Measurements from ENCODE around the gene MMP25. TPM values are rescaled to one million over a fixed set of nuclear protein-coding genes. Genes with fewer than 3 reads are reported as not detected.
A peak's percentile ranks its signal among the peaks of the same experiment; 100 is the strongest.

MMP25 gene
- total RNA-seq, 1 experiment from 2014 or later: 0.67 TPM

DNA sequence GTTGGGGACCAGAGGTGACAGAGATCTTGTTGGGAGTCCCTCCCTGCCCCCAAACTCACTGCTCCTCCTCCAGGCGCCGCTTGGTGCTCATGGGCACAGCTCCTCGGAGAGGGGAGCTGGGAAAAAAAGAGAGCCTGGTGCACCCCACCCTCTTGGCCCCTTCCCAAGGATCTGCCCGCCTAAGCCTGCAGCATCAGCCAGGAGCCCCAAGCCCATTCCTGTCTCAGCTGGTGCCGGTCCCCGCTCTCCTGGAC, 23.0 kb upstream of the MMP25 start:
- BruUV-seq (replicated peaks): no TSS peak
- Histone ChIP-seq H3K9me3 (ENCODE audit: control insufficient read depth, insufficient read depth, low read depth, low read length) (no peaks in the 10 kb centered on the region), H3K36me3 (ENCODE audit: control insufficient read depth, insufficient read depth, low read length) (peaks cover 9% of the 10 kb centered on the region), H3K4me1 (ENCODE audit: control insufficient read depth, insufficient read depth, low read length) (peaks cover 16% of the 10 kb centered on the region), H3K27me3 (ENCODE audit: control insufficient read depth, insufficient read depth, low read length) (no peaks in the 10 kb centered on the region), H3K4me3 (ENCODE audit: low read depth in 2 of 2, low read length in 2 of 2) (peak overlapping the region; percentile 94 to 95), H3K27ac (ENCODE audit: low read length) (peak overlapping the region; percentile 99)
- intact Hi-C loops (cut with micrococcal nuclease; ENCODE audit: unreplicated experiment) (no loop called here), in situ Hi-C loops (cut with HindIII; ENCODE audit: low pct_unique_long_range_greater_than_20kb, low sequenced_read_pairs) (no loop called here)
- TF ChIP-seq POLR2AphosphoS5 (IDR thresholded peaks at IDR 0.05; ENCODE audit: low read depth, low read length) (peak; percentile 89), SIN3A (IDR thresholded peaks at IDR 0.05; ENCODE audit: borderline replicate concordance, insufficient read depth, low read depth, low read length) (peak; percentile 60; the same call in 1 of the 2 replicates), TCF7L2 (IDR thresholded peaks at IDR 0.05; ENCODE audit: low read depth, low read length) (no peak)
- TF ChIP-seq, protein P1, sequence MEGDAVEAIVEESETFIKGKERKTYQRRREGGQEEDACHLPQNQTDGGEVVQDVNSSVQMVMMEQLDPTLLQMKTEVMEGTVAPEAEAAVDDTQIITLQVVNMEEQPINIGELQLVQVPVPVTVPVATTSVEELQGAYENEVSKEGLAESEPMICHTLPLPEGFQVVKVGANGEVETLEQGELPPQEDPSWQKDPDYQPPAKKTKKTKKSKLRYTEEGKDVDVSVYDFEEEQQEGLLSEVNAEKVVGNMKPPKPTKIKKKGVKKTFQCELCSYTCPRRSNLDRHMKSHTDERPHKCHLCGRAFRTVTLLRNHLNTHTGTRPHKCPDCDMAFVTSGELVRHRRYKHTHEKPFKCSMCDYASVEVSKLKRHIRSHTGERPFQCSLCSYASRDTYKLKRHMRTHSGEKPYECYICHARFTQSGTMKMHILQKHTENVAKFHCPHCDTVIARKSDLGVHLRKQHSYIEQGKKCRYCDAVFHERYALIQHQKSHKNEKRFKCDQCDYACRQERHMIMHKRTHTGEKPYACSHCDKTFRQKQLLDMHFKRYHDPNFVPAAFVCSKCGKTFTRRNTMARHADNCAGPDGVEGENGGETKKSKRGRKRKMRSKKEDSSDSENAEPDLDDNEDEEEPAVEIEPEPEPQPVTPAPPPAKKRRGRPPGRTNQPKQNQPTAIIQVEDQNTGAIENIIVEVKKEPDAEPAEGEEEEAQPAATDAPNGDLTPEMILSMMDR (IDR thresholded peaks at IDR 0.05): no peak
- TF ChIP-seq, protein P2, sequence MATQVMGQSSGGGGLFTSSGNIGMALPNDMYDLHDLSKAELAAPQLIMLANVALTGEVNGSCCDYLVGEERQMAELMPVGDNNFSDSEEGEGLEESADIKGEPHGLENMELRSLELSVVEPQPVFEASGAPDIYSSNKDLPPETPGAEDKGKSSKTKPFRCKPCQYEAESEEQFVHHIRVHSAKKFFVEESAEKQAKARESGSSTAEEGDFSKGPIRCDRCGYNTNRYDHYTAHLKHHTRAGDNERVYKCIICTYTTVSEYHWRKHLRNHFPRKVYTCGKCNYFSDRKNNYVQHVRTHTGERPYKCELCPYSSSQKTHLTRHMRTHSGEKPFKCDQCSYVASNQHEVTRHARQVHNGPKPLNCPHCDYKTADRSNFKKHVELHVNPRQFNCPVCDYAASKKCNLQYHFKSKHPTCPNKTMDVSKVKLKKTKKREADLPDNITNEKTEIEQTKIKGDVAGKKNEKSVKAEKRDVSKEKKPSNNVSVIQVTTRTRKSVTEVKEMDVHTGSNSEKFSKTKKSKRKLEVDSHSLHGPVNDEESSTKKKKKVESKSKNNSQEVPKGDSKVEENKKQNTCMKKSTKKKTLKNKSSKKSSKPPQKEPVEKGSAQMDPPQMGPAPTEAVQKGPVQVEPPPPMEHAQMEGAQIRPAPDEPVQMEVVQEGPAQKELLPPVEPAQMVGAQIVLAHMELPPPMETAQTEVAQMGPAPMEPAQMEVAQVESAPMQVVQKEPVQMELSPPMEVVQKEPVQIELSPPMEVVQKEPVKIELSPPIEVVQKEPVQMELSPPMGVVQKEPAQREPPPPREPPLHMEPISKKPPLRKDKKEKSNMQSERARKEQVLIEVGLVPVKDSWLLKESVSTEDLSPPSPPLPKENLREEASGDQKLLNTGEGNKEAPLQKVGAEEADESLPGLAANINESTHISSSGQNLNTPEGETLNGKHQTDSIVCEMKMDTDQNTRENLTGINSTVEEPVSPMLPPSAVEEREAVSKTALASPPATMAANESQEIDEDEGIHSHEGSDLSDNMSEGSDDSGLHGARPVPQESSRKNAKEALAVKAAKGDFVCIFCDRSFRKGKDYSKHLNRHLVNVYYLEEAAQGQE (IDR thresholded peaks at IDR 0.05; ENCODE audit: insufficient read depth in 1 of 2, low read depth in 2 of 2, low read length in 1 of 2): no peak
- peak; percentile 46 for ATAC-seq
- ChIA-PET CTCF (interaction anchor here (0.7 to 1.2 kb wide), 3 partner anchors 8 to 20 kb away, joined by 3 to 5 read pairs (median 4); no protein-coding TSS in a partner anchor), POLR2A (interaction anchor here (0.6 kb wide), 2 partner anchors 32 to 1144 kb away, joined by 3 read pairs; no protein-coding TSS in a partner anchor)
- peak; percentile 87 for DNase-seq (ENCODE audit: low read depth, low spot score)

DNA sequence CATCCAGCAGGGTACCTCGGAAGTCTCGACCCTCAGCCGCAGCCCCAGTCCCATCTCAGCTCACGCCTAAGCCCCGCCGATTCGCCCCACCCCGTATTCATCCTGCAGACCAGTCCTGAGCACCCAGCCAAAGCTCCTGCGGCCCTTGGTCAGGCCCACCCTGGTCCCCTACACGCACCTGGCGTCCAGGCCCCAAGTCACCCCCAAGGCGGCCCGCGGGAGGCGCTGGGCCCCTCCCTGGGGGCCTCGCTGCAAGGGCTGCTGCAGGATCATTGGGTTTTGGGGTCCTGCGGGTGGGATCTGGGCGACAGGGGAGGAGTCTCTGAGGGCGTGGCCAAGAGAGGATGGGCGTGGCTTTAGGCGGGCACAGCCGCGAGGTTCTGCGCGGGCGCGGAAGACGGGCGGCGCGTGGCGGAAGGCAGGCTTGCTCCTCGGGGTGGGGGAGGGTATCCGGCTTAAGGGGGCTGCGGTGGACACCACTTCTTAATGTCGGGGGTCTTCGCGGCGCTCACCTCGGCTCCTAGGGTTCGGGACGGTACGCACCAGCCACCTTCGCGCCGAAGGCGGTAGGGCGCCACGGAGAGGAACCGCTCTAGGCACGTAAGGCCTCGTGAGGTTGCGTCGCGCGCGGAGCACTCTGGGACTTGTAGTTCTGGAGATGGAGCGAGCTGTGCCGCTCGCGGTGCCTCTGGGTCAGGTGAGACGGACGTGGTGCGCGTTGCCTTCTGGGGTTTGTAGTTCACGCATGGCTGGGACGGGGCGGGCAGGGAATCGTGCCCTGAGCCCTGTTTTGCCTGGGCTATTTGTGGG, 22.5 kb upstream of the MMP25 start, which contains the start of the genes HCFC1R1 and THOC6:
Gene HCFC1R1 (minus strand): TSS at position 274 of the 810 bp plus-strand sequence. CDS start 1 bp downstream, at position 273.
Gene THOC6 (plus strand): TSS at position 367 of the 810 bp plus-strand sequence. CDS start 292 bp downstream, at position 659.
- Histone ChIP-seq H3K27ac (ENCODE audit: low read length) (peak within 1 kb of the TSS; percentile 99), H3K4me1 (ENCODE audit: control insufficient read depth, insufficient read depth, low read length) (peaks cover 19% of the 10 kb centered on the region), H3K4me3 (ENCODE audit: low read depth in 2 of 2, low read length in 2 of 2) (peak within 1 kb of the TSS; percentile 94 to 95), H3K27me3 (ENCODE audit: control insufficient read depth, insufficient read depth, low read length) (no peaks in the 10 kb centered on the region), H3K9me3 (ENCODE audit: control insufficient read depth, insufficient read depth, low read depth, low read length) (no peaks in the 10 kb centered on the region), H3K36me3 (ENCODE audit: control insufficient read depth, insufficient read depth, low read length) (peaks cover 9% of the 10 kb centered on the region)
- intact Hi-C loops (cut with micrococcal nuclease; ENCODE audit: unreplicated experiment): no loop called here
- ChIA-PET CTCF (interaction anchor here (0.7 kb wide), 1 partner anchor 20 kb away, joined by 4 read pairs; no protein-coding TSS in a partner anchor), POLR2A (interaction anchor here (0.6 kb wide), 3 partner anchors 19 to 1145 kb away, joined by 3 read pairs; no protein-coding TSS in a partner anchor)
- DNase-seq (ENCODE audit: low read depth, low spot score) (peak; percentile 96), ATAC-seq (peak; percentile 61)
- BruUV-seq (replicated peaks): no TSS peak
- in situ Hi-C loops (cut with HindIII; ENCODE audit: low pct_unique_long_range_greater_than_20kb, low sequenced_read_pairs): no loop called here
- TF ChIP-seq, protein P2 (IDR thresholded peaks at IDR 0.05; ENCODE audit: insufficient read depth in 1 of 2, low read depth in 2 of 2, low read length in 1 of 2): no peak
- TF ChIP-seq SIN3A (IDR thresholded peaks at IDR 0.05; ENCODE audit: borderline replicate concordance, insufficient read depth, low read depth, low read length): peak; percentile 56; the same call in 1 of the 2 replicates
- TF ChIP-seq POLR2AphosphoS5 (IDR thresholded peaks at IDR 0.05; ENCODE audit: low read depth, low read length): peak; percentile 94
- peak; percentile 38; the same call in 1 of the 2 replicates for TF ChIP-seq TCF7L2 (IDR thresholded peaks at IDR 0.05; ENCODE audit: low read depth, low read length)

All from Panc1 (cell line).